GM12801 (cell line): ENCODE measurements around the gene SGIP1.

ENCODE experiments used
- CTCF ChIP-seq: IDR thresholded peaks from one replicate; pipeline ENCODE4 v1.5.1; 2011; ENCODE audit warnings: control low read depth; ENCODE audit not compliant: insufficient read length; ENCODE audit errors: extremely low read depth

The SGIP1 gene

GRCh38 chr1:66750577-66750976 is 216.6 kb downstream of the SGIP1 start:
- no peak for TF ChIP-seq CTCF

DNA sequence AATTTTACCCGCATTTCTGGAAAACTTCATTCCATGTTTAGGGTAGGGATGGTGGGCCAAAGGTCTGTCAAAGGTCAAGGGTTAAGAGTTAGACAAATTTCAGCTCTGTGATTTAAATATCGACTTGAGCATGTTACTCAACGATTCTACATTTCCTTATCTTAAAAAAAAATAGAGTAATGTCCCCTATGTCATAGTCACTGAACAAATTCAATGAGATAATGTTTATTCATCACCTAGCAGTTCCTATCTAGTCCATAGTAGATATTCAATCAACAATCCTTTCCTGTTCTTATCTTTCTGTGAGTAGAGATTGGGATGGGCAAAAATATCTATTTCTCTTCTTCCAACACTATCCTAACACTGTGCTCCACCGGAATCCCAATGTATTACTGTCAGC is 217.2 kb downstream of the SGIP1 start:
- TF ChIP-seq CTCF, result no peak

DNA sequence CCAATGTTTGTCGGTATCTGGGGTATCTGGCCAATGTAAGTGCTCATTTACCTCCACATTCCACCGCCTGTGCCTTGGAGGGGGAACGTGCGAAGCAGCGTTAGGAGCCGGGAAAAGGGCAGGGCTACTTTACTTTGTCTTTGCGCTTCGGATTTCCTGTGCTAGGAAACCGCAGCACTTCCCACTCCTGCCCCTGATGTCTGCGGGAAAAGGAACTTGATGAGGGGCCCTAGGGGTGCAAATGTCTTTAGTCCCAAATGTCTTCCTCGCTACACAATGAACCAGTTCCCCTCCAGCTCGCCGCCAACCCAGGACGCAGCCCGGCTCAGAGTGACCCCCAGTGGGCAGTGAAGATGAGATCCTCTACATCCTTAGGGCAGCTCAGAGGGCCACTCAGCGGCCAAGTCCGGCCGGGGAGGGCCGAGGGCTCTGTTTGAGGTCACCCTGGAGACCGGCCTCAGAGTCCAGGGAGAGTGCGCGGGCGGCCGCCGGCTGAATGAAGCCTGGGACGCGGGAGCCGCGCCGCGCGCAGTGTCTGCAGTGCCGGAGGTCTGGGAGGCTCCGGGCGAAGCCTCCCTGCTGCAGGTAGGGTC is 218.1 kb downstream of the SGIP1 start, which contains the start of gene DYNLT5:
Gene DYNLT5, plus strand, starts transcription at position 460 of the 593 bp plus-strand sequence. CDS start 2,200 bp downstream, outside the sequence.
- TF ChIP-seq CTCF, result no peak

DNA sequence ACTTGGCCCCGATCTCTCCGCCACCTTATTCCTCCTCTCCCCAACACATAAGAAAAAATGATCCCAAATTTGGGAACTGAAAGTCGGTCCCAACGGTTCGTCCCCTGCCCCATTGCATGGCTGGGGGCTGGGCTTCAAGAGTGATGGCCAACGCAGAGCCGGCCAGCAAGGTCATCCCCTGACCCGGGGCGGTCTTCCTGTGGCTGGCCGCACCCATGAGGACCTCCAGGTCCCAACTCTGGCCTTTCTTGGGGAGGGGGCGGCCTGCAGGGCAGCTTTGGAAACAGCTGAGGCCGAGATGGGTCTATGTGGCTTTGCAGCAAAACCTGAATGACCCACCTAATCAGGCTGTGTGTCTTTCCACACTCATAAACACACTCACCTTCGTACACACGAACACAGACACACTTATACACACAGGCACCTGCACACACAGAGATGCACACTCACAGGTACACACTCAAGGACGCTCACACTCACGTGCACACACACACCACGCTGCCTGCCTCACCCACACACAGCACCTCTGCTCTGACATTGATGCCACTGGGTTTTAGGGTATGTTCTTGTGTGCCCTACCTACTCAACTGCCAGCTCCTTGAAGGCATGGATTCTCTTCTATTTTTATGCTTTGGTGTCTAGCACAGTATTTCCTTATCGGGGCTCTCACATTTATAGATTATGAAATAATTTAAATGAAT is 218.9 kb downstream of the SGIP1 start:
- TF ChIP-seq CTCF, result no peak

GRCh38 chr1:66757722-66758240 is 223.8 kb downstream of the SGIP1 start:
- no peak for TF ChIP-seq CTCF

GRCh38 chr1:66758241-66758755 is 224.3 kb downstream of the SGIP1 start:
- no peak for TF ChIP-seq CTCF

- no peak for TF ChIP-seq CTCF
These were observed 226.6 kb downstream of the SGIP1 start for GRCh38 chr1:66760506-66760905.
